GM12892 (cell line): ENCODE results near the gene XRN1.

Experiments used
- POLR2A ChIP-seq: IDR thresholded peaks from 2 replicates; pipeline ENCODE4 v1.6.1; 2011; ENCODE audit warnings: low read depth, low read length, control low read depth
- POLR2AphosphoS5 ChIP-seq: IDR thresholded peaks from 2 replicates; pipeline ENCODE4 v1.6.1; 2011; ENCODE audit warnings: low read depth, low read length, control low read depth

GRCh38 chr3:142275856-142276255, 172.0 kb downstream of the XRN1 start:
- TF ChIP-seq POLR2A (no peak), POLR2AphosphoS5 (no peak)
